K562 (cell line): ENCODE results near the gene DHDH. TPM values are rescaled to one million over a fixed set of nuclear protein-coding genes. Genes with fewer than 3 reads are reported as not detected.

Experiments
- ADNP ChIP-seq: fragments of 200-800 bp; sonication (Bioruptor generic); IDR thresholded peaks from 2 replicates; pipeline ENCODE4 v1.6.1; 2016; ENCODE audit warnings: missing genetic modification characterization, missing compliant biosample characterization
- ARNT ChIP-seq, 2 experiments: fragments of 450-650 bp; IDR thresholded peaks; 2 replicates each; pipeline ENCODE4 v1.6.1; 2016; ENCODE audit warnings: mild to moderate bottlenecking in 1 of 2
- CREM ChIP-seq: IDR thresholded peaks from 2 replicates; pipeline ENCODE4 v1.6.1; 2014; ENCODE audit warnings: antibody characterized with exemption, low read depth
- E2F1 ChIP-seq: sonication (generic); formaldehyde crosslinking; IDR thresholded peaks from 2 replicates; pipeline ENCODE4 v1.8.1; 2023; ENCODE audit warnings: mild to moderate bottlenecking, missing genetic modification reagents, moderate library complexity
- HDAC6 ChIP-seq: IDR thresholded peaks from 2 replicates; pipeline ENCODE4 v1.6.1; 2012; ENCODE audit warnings: low read depth, mild to moderate bottlenecking, control low read depth, inconsistent platforms, low read length, moderate library complexity
- JUNB ChIP-seq: fragments of 450-650 bp; formaldehyde crosslinking; conservative IDR thresholded peaks from 2 replicates; pipeline ENCODE4 v1.4.0; 2020; ENCODE audit warnings: mild to moderate bottlenecking
- KDM4B ChIP-seq, 2 experiments: fragments of 450-650 bp in 1 of 2; sonication (generic) in 1 of 2; IDR thresholded peaks; 2 replicates each; pipeline ENCODE4 v1.6.1; 2016 to 2017; ENCODE audit warnings: borderline replicate concordance in 2 of 2, antibody characterized with exemption in 1 of 2, low read depth in 1 of 2, mild to moderate bottlenecking in 1 of 2
- PBX2 ChIP-seq, 2 experiments: IDR thresholded peaks in 1 of 2; conservative IDR thresholded peaks in 1 of 2; 2 replicates each; pipeline ENCODE4 v1.6.1; 2016; ENCODE audit warnings: low read depth in 2 of 2, mild to moderate bottlenecking in 1 of 2, missing compliant biosample characterization in 1 of 2, missing genetic modification characterization in 1 of 2, moderate library complexity in 1 of 2
- SRSF1 ChIP-seq: fragments of 200-400 bp; formaldehyde crosslinking; IDR thresholded peaks from 2 replicates; pipeline ENCODE4 v1.6.1; 2017; ENCODE audit warnings: mild to moderate bottlenecking, low read depth, low read length, moderate library complexity
- VEZF1 ChIP-seq: fragments of 200-800 bp; sonication (Bioruptor generic); IDR thresholded peaks from 2 replicates; pipeline ENCODE4 v1.6.1; 2017; ENCODE audit warnings: missing genetic modification characterization, missing compliant biosample characterization
- ZBTB17 ChIP-seq: fragments of 450-650 bp; formaldehyde crosslinking; IDR thresholded peaks from 2 replicates; pipeline ENCODE4 v1.4.0; 2020; ENCODE audit warnings: mild to moderate bottlenecking
- ZBTB7A ChIP-seq: IDR thresholded peaks from 2 replicates; pipeline ENCODE4 v1.6.1; 2011; ENCODE audit warnings: low read depth, mild to moderate bottlenecking, low read length, moderate library complexity, borderline replicate concordance; ENCODE audit not compliant: control insufficient read depth
- ZFP91 ChIP-seq: sonication (generic); formaldehyde crosslinking; IDR thresholded peaks from 2 replicates; pipeline ENCODE4 v1.8.0; 2022; ENCODE audit warnings: mild to moderate bottlenecking, missing genetic modification reagents
- ZNF143 ChIP-seq: sonication (generic); formaldehyde crosslinking; IDR thresholded peaks from 2 replicates; pipeline ENCODE4 v1.9.0; 2022; ENCODE audit warnings: mild to moderate bottlenecking, missing genetic modification reagents
- ZNF311 ChIP-seq: fragments of 250-450 bp; sonication (Bioruptor Pico); IDR thresholded peaks from 2 replicates; pipeline ENCODE4 v1.4.0; 2020; ENCODE audit warnings: mild to moderate bottlenecking, moderate library complexity
- ZNF398 ChIP-seq: fragments of 250-450 bp; sonication (Bioruptor Pico); IDR thresholded peaks from 2 replicates; pipeline ENCODE4 v1.8.0; 2021; ENCODE audit warnings: moderate library complexity, mild to moderate bottlenecking, inconsistent platforms
- ZNF717 ChIP-seq: fragments of 250-450 bp; sonication (Bioruptor Pico); IDR thresholded peaks from 2 replicates; pipeline ENCODE4 v1.5.0; 2021
- ZZZ3 ChIP-seq: fragments of 450-650 bp; IDR thresholded peaks from 2 replicates; pipeline ENCODE4 v1.6.1; 2016; ENCODE audit warnings: antibody characterized with exemption, mild to moderate bottlenecking, moderate library complexity
- polyA plus RNA-seq, 8 experiments: library from polyadenylated mRNA; depleted of rRNA in 4 of 8; stranded (reverse) in 5 of 8; unstranded in 3 of 8; fragments of >200 nt; fragmentation: Nextera tagmentation in 2 of 8; fragmentation: Illumina TruSeq in 1 of 8; extraction: Ambion mirVana in 2 of 8; extraction: Trizol in 1 of 8; gene quantifications; 2 replicates each; pipeline versions ENCODE4 v1.2.1 to v1.2.3, GENCODE V29; 2011 to 2014; ENCODE audit warnings: inconsistent platforms in 1 of 8, missing spikeins in 1 of 8
- total RNA-seq, 7 experiments: library from RNA; depleted of rRNA in 6 of 7; stranded (reverse); fragments of >200 nt in 6 of 7; fragmentation: Illumina TruSeq in 2 of 7; extraction: Trizol in 2 of 7; gene quantifications; 2 replicates each; pipeline versions ENCODE4 v1.2.1 to v1.2.3, GENCODE V29; 2011 to 2021; ENCODE audit warnings: low replicate concordance in 1 of 7

The DHDH gene
- total and polyA plus RNA-seq, 9 of the 15 experiments (the other 6 are each of a cell fraction or from before 2014, with no cell fraction given), result 0.37 to 1.9 (median 0.87) TPM

GRCh38 chr19:48970923-48971395, 37.5 kb downstream of the DHDH start (continued):
- TF ChIP-seq ZNF398 (CRISPR knock-in tag), result no peak
- no peak for TF ChIP-seq ZNF143
- no peak for TF ChIP-seq PBX2 (CRISPR knock-in tag; IDR thresholded peaks at IDR 0.05; ENCODE audit: low read depth)
- TF ChIP-seq PBX2 (tag; conservative IDR thresholded peaks at IDR 0.05; ENCODE audit: low read depth), result no peak
- TF ChIP-seq ADNP, result no peak
- TF ChIP-seq ARNT (IDR thresholded peaks at IDR 0.05), result no peak
- no peak for TF ChIP-seq KDM4B (IDR thresholded peaks at IDR 0.05; ENCODE audit: borderline replicate concordance in 2 of 2, low read depth in 1 of 2)
- no peak for TF ChIP-seq ZNF311 (CRISPR knock-in tag)
- TF ChIP-seq VEZF1, result peak; percentile 21; the same call in 1 of the 2 replicates
- TF ChIP-seq HDAC6, result no peak
- no peak for TF ChIP-seq ZNF717 (CRISPR knock-in tag)
- no peak for TF ChIP-seq JUNB (CRISPR knock-in tag)
- TF ChIP-seq SRSF1, result no peak
- TF ChIP-seq CREM, result peak; percentile 38; the same call in 1 of the 2 replicates
- 0 out of 2 replicates have a peak, but pooled peaks have one; percentile 20 for TF ChIP-seq ZZZ3
- peak; percentile 70; the same call in 1 of the 2 replicates for TF ChIP-seq ZBTB7A
- 0 out of 2 replicates have a peak, but pooled peaks have one; percentile 13 for TF ChIP-seq ZBTB17 (CRISPR knock-in tag)
- TF ChIP-seq E2F1 (CRISPR knock-in tag), result peak; percentile 66; the same call in 1 of the 2 replicates
- no peak for TF ChIP-seq ZFP91 (CRISPR knock-in tag)
